ENCODE measurements around the gene ACADVL.
"Not testable (repeated sequence)": the region's sequence is repeated elsewhere in the genome, so short reads cannot be mapped to it uniquely, and the experiment has no call there.

DNA sequence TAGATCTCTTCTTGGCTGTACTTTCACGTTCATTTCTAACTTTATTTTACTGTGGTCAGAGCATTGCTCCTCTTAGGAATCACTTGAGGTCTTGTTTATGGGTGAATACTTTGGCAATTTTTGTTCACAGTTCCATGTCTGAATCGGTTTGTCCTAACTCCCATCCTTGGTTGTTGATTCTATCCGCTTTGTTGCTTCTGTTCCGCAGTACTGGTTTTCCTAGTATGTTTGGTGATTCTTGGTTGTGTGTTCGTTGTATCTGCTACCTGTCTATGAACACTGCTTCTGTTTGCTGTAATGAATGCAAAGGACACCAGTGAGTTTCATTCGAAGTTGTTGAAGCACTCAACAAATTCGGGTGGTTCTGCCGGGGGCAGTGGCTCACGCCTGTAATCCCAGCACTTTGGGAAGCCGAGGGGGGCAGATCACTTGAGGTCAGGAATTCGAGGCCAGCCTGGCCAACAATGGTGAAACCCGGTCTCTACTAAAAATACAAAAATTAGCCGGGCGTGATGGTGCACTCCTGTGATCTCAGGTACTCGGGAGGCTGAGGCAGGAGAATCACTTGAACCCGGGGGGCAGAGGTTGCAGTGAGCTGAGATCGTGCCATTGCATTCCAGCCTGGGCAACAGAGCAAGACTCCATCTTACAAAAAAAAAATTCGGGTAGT is 47.1 kb upstream of the ACADVL start:
- TF ChIP-seq, protein P1, sequence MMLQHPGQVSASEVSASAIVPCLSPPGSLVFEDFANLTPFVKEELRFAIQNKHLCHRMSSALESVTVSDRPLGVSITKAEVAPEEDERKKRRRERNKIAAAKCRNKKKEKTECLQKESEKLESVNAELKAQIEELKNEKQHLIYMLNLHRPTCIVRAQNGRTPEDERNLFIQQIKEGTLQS (IDR thresholded peaks at IDR 0.05): not testable (repeated sequence)
- TF ChIP-seq, protein P2, sequence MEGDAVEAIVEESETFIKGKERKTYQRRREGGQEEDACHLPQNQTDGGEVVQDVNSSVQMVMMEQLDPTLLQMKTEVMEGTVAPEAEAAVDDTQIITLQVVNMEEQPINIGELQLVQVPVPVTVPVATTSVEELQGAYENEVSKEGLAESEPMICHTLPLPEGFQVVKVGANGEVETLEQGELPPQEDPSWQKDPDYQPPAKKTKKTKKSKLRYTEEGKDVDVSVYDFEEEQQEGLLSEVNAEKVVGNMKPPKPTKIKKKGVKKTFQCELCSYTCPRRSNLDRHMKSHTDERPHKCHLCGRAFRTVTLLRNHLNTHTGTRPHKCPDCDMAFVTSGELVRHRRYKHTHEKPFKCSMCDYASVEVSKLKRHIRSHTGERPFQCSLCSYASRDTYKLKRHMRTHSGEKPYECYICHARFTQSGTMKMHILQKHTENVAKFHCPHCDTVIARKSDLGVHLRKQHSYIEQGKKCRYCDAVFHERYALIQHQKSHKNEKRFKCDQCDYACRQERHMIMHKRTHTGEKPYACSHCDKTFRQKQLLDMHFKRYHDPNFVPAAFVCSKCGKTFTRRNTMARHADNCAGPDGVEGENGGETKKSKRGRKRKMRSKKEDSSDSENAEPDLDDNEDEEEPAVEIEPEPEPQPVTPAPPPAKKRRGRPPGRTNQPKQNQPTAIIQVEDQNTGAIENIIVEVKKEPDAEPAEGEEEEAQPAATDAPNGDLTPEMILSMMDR (IDR thresholded peaks at IDR 0.05; ENCODE audit: low read depth, low read length, missing input control): not testable (repeated sequence)
- not testable (repeated sequence) for TF ChIP-seq RAD21 (IDR thresholded peaks at IDR 0.05); EGR1 (IDR thresholded peaks at IDR 0.05; ENCODE audit: low read depth in 2 of 2); SP1 (IDR thresholded peaks at IDR 0.05); HNF4A (conservative IDR thresholded peaks at IDR 0.05); TAF1 (conservative IDR thresholded peaks at IDR 0.05); FOXA2 (IDR thresholded peaks at IDR 0.05); JUND (IDR thresholded peaks at IDR 0.05); GABPA (IDR thresholded peaks at IDR 0.05 in 1 of 2, conservative IDR thresholded peaks at IDR 0.05 in 1 of 2)
- TF ChIP-seq, protein P3, sequence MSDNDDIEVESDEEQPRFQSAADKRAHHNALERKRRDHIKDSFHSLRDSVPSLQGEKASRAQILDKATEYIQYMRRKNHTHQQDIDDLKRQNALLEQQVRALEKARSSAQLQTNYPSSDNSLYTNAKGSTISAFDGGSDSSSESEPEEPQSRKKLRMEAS (IDR thresholded peaks at IDR 0.05): not testable (repeated sequence)
- TF ChIP-seq, protein P4, sequence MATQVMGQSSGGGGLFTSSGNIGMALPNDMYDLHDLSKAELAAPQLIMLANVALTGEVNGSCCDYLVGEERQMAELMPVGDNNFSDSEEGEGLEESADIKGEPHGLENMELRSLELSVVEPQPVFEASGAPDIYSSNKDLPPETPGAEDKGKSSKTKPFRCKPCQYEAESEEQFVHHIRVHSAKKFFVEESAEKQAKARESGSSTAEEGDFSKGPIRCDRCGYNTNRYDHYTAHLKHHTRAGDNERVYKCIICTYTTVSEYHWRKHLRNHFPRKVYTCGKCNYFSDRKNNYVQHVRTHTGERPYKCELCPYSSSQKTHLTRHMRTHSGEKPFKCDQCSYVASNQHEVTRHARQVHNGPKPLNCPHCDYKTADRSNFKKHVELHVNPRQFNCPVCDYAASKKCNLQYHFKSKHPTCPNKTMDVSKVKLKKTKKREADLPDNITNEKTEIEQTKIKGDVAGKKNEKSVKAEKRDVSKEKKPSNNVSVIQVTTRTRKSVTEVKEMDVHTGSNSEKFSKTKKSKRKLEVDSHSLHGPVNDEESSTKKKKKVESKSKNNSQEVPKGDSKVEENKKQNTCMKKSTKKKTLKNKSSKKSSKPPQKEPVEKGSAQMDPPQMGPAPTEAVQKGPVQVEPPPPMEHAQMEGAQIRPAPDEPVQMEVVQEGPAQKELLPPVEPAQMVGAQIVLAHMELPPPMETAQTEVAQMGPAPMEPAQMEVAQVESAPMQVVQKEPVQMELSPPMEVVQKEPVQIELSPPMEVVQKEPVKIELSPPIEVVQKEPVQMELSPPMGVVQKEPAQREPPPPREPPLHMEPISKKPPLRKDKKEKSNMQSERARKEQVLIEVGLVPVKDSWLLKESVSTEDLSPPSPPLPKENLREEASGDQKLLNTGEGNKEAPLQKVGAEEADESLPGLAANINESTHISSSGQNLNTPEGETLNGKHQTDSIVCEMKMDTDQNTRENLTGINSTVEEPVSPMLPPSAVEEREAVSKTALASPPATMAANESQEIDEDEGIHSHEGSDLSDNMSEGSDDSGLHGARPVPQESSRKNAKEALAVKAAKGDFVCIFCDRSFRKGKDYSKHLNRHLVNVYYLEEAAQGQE (IDR thresholded peaks at IDR 0.05): not testable (repeated sequence)
- TF ChIP-seq, protein P5, sequence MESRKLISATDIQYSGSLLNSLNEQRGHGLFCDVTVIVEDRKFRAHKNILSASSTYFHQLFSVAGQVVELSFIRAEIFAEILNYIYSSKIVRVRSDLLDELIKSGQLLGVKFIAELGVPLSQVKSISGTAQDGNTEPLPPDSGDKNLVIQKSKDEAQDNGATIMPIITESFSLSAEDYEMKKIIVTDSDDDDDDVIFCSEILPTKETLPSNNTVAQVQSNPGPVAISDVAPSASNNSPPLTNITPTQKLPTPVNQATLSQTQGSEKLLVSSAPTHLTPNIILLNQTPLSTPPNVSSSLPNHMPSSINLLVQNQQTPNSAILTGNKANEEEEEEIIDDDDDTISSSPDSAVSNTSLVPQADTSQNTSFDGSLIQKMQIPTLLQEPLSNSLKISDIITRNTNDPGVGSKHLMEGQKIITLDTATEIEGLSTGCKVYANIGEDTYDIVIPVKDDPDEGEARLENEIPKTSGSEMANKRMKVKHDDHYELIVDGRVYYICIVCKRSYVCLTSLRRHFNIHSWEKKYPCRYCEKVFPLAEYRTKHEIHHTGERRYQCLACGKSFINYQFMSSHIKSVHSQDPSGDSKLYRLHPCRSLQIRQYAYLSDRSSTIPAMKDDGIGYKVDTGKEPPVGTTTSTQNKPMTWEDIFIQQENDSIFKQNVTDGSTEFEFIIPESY (IDR thresholded peaks at IDR 0.05): not testable (repeated sequence)

Measured in liver (tissue), 3 donors.